ENCODE data around the gene ST6GAL2.

ST6GAL2 gene

GRCh38 chr2:106816974-106817373 lies 69.0 kb downstream of the ST6GAL2 start:
- DNase-seq = no peak

DNA sequence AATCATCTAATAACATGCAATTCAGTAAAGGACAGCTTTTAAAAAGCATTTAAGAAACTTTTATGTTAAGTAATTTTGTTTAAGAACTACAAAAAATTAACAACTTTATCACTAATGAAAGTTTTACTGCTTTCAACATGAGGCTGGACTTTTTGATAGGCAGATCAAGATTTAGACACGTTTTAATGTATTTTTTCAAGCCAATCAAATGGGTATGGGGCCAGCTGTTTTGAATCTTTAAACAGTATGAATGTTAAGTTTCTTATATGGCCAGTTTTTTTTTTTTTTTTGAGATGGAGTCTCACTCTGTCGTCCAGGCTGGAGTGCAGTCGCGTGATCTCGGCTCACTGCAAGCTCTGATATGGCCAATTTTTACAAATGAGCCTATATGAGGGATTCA lies 73.1 kb downstream of the ST6GAL2 start:
- DNase-seq = no peak

- no peak for DNase-seq
Observed at GRCh38 chr2:106812383-106812782, 73.6 kb downstream of the ST6GAL2 start.

DNA sequence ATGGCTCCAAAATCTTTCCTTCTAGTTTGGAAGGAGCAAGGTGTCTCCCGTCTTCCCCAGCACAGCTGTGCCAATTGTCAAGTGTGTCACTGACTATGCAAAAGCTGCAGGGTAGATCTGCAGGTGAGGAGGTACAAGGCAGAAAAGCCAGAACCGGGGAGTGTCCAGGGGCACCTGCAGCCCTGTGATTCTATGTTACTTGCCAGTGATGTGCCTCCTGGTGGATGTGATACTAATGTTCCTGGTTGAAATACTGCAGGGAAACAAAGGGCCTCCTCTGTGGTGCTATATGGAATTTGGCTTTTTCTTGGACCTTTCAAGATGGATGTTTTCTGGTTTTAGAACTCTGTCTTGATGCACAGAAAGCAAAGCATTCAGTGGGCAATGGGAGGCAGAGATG lies 80.3 kb downstream of the ST6GAL2 start:
- no peak for DNase-seq

GRCh38 chr2:106804161-106804560 lies 81.8 kb downstream of the ST6GAL2 start:
- no peak for DNase-seq

- DNase-seq = no peak
Observed at GRCh38 chr2:106800976-106801655, 84.9 kb downstream of the ST6GAL2 start.

DNA sequence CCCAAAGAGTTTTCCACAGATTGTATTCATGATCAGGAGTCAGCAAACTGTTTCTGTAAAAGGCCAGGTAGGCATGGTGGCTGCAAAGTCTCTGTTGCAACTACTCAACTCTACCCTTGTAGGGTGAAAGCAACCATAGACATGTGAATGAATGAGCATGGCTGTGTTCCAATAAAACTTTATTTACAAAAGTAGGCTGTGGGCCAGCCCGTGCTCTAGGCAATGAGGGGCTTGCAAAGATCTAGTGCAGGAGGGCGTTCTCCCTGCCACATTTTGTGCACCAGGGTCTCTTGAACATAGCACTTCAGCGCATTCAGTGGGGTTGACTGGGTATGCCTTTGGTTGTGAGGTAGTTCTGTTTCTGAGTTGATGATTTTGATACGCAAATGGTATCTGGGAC lies 85.8 kb downstream of the ST6GAL2 start:
- no peak for DNase-seq

DNA sequence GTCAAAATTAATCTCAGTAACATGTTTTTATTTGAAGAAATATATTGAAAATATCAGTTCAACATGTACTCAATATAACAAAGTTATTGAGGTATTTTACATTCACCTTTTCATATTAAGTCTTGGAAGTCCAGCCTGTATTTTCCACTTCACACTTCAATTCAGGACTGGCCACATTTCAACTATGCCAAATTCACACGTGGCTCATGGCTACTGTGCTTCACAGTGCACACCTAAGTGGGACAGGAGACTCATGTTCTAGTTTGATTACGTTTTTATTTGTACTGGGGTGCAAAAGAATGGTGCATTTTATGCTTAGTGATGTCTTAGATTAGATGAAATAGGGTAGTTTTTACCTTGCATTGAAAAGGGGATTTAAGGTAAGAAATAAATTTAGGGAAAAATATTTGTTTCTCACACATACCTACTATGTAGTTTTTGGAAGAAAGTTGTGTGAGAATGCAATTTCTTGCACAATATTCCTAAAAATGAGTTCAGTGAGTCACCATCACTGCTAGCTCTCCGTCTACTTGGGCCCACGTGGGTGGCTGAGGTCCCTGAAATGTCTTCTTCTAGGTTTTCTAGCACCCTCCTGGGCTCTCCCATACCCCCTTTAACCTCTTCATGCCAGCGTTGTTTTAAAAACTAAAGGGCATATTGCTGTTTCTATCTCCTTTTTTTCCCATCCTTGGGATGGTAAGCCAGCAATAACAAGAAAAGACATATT lies 87.0 kb downstream of the ST6GAL2 start:
- no peak for DNase-seq

DNA sequence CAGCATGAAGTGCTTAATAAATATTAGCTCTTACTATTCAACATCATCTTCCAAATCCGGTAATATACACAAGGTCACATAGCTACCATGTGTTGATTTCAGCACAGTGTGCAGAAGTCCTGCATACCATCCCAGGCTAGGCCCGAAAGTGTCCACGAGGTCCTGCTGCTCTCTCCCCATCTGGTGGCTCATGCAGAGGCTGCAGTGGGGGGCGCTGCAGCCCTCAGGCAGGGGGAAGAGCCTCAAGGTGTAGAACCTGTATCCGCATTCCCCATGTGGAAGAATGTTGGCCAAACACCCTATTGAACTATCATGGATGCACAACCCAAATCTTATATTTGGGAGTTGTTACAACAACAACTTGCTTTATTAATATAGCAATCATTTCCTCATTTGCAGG lies 88.5 kb downstream of the ST6GAL2 start:
- no peak for DNase-seq

GRCh38 chr2:106792671-106793070 lies 93.3 kb downstream of the ST6GAL2 start:
- DNase-seq = no peak

DNA sequence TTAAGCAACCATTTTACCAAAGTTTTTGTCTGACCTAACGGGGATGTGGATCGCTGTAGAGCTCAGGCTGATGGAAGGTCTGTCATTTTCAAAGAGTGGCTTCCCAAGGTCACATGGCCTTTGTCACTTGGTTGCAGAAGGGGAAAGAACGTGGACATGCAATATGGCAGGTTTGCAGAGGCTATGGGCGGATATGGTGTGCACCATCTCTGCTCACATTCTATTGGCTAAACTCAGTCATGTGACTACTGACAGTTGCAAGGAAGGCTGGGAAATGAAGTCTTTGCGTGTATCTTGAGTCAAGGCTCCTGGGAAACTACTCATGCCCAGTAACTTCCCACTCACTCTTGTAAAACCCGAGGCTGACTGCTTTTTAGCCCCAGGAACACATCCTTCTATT lies 96.8 kb downstream of the ST6GAL2 start:
- no peak for DNase-seq

GRCh38 chr2:106782681-106783080 lies 103.3 kb downstream of the ST6GAL2 start:
- no peak for DNase-seq

DNA sequence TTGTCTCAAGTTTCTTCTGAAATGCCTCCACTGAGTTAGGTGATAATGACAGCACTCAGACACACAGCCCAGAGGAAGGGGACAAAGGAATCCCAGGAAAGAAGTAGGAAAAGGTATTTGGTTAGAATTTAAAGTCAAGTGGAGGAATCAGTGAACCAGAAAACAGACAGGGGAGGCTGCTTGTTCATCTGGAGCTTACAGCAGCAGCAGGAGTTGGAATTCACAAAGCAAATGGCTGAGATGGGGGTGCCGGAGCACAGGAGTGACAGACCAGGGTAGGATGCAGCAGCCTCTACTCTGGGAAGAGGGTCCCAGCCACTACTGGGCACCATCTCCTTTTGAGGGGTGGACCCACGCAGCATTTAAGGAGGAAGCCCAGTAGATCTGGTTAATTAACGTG lies 104.8 kb downstream of the ST6GAL2 start:
- DNase-seq = no peak

GRCh38 chr2:106771811-106772210 lies 114.2 kb downstream of the ST6GAL2 start:
- DNase-seq = no peak

GRCh38 chr2:106770986-106771385 lies 115.0 kb downstream of the ST6GAL2 start:
- no peak for DNase-seq

GRCh38 chr2:106764614-106765013 lies 121.4 kb downstream of the ST6GAL2 start:
- DNase-seq = no peak

DNA sequence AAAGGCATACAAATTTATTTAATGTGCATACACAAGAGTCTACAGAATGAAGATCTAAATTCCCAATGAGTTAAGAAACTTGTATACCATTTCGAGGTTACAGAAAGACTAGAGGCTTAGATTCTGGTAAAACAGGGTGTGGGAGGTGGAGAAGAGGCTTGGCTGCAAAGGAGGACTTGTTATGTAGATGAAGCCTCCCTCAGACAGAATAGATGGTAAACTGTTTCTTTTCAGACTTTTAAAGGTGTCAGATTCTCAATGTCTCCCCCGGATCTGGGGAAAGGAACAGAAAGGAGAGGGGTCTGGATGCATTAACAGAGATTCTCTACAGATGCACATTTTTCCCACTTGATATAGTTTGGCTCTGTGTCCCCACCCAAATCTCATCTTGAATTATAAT lies 126.0 kb downstream of the ST6GAL2 start:
- no peak for DNase-seq

GRCh38 chr2:106758901-106759497 lies 127.0 kb downstream of the ST6GAL2 start:
- no peak for DNase-seq

Data from activated CD4-positive, CD25-positive, alpha-beta regulatory T cell (primary cell).